GM12864 (cell line): ENCODE results near the gene MED15.

ENCODE experiments used
- DNase-seq: peaks from one replicate; pipeline ENCODE4 v3.0.0-alpha.2; 2011; ENCODE audit warnings: low read depth
- H3K4me3 ChIP-seq: 2 replicates; pipeline ENCODE4 v1.5.1; 2011; ENCODE audit warnings: mild to moderate bottlenecking, low read depth, low read length, control low read depth
- TF ChIP-seq, protein P1 (sequence below): IDR thresholded peaks from 2 replicates; pipeline ENCODE4 v1.5.1; 2011; ENCODE audit warnings: low read depth, mild to moderate bottlenecking, moderate library complexity, low read length, control low read depth, inconsistent platforms; ENCODE audit errors: missing control alignments

The MED15 gene

DNA sequence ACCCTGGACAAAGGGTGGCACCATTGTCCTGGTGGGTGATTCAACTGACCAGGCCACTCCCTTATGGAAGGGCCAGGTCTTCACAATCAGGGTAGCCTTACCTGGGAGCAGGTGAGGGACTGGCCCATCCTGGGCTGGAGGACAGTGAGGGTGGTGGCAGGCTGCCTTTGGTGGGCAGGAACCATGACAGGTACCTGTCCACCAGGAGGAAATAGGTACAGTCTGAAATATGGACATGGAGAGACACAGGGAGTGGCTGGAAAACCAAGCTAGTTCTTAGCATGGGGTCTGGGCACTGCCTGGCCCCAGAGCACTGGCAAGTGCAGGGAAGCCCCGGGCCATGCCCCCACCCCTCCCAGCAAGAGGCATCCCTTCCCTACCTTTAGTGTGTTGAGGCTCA lies 113.8 kb downstream of the MED15 start:
- no peak for DNase-seq
- H3K4me3 ChIP-seq, result no peak overlapping the region
- TF ChIP-seq, protein P1, sequence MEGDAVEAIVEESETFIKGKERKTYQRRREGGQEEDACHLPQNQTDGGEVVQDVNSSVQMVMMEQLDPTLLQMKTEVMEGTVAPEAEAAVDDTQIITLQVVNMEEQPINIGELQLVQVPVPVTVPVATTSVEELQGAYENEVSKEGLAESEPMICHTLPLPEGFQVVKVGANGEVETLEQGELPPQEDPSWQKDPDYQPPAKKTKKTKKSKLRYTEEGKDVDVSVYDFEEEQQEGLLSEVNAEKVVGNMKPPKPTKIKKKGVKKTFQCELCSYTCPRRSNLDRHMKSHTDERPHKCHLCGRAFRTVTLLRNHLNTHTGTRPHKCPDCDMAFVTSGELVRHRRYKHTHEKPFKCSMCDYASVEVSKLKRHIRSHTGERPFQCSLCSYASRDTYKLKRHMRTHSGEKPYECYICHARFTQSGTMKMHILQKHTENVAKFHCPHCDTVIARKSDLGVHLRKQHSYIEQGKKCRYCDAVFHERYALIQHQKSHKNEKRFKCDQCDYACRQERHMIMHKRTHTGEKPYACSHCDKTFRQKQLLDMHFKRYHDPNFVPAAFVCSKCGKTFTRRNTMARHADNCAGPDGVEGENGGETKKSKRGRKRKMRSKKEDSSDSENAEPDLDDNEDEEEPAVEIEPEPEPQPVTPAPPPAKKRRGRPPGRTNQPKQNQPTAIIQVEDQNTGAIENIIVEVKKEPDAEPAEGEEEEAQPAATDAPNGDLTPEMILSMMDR, result no peak

DNA sequence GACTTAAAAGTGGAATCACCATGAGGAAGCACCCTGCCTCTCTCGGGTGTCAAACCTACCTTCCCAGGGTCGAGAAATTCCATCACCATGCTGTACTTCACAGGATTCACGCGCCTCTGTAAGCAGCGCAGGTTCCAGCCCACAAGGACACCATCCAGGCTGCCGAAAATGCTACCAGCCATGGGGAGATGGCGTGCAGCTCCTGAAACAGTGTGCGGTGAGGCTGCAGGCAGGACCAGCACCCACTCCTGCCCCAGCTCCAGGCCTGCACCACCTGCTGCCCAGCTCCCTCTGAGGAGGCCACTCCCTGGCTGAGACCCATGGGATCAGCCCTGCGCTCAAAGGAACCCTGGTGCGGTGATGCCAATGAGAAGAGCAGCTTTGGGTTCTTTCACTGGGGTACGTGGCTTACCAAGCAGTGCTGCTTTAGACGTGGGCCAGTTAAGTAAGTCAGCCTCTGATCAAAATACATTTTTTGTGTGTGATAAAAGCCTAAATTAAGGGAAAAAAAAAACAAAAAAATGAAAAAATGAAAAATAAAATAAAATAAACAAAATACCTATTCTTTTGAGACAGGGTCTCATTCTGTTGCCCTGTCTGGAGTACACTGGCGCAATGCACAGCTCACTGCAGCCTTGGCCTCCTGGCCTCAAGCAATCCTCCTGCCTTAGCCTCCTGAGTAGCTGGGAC lies 115.4 kb downstream of the MED15 start:
- DNase-seq, result no peak
- TF ChIP-seq, protein P1, result no peak

DNA sequence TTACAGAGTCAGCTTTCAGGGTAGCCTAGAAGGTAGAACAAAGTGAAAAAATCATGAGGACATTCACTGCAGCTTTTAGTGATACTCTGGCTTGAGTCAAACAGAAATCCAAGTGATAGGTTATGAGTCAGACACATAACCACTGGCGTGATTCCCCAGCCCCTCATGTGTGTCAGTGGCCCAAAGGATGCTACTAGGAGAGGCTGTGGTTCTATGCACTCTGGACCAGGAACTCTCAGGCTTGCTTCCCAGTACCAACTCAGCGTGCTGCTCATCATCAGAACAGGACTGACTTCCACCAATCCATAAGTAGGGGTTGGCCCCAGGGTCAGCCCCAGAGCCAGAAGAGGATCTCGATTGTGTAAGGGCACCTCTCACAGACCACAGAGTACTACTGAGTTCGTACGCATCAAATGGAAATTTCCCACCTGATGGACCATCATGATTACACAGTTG lies 116.8 kb downstream of the MED15 start:
- DNase-seq, result peak; percentile 78
- no peak overlapping the region for H3K4me3 ChIP-seq
- TF ChIP-seq, protein P1, result no peak

More for the DNA sequence above, 115.4 kb downstream of the MED15 start:
- no peak overlapping the region for H3K4me3 ChIP-seq

DNA sequence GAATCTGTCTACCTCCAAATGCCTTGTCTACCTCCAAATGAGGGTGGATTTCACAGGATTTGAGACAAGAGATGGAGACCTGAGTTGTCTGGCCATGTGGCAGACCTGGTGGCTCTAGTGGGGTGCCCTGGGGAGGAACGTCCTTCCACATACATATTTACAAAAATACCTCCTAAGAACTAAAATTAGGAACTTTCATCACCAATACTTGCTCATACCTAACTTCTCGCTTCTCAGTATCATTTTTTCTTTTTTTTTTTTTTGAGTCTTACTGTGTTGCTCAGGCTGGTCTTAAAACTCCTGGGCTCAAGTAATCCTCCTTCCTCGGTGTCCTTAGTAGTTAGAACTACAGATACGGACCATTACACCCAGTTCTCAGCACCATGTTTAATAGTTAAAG lies 117.9 kb downstream of the MED15 start:
- TF ChIP-seq, protein P1, result no peak
- H3K4me3 ChIP-seq, result no peak overlapping the region

DNA sequence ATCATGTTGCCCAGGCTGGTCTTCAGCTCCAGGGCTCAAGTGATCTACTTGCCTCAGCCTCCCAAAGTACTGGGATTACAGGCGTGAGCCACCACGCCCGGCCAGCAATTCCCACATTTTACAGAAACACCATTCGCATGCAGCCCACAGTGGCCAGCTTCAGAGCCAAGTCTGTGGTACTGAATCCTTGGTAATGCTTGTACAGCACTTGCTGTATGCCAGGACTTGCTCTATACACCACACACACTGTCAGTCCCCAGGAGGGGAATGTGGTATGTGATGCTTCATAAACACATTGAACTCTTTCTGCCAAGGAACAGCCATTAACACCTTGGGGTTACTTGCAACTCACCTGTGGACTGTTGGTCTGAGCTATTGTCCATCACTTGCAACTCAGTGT lies 119.4 kb downstream of the MED15 start:
- H3K4me3 ChIP-seq, result no peak overlapping the region
- DNase-seq, result no peak
- TF ChIP-seq, protein P1, result no peak

More for the DNA sequence above, 117.9 kb downstream of the MED15 start:
- peak; percentile 21 for DNase-seq

DNA sequence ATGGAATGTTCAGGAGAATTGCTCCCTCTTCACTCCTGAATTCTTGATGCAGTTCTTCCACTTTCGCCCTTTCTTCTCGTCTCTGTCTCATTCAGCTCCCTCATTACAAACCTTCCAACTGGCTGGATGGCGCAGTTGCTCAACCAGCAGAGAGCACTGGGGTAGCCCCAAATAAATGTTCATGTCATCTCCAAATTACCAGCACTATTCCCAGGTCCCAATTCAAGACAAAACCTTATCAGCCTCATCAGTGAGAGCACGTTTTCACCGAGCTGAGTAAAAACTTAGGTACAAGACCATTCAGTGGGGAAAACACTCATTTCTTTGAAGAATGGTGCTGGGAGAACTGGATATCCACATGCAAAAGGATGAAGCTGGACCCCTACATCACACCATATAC lies 120.0 kb downstream of the MED15 start:
- TF ChIP-seq, protein P1, result no peak
- no peak for DNase-seq
- no peak overlapping the region for H3K4me3 ChIP-seq
